ENCODE measurements around the gene MAP4K4. TPM values are rescaled to one million over a fixed set of nuclear protein-coding genes. Genes with fewer than 3 reads are reported as not detected.

MAP4K4 gene
- total RNA-seq, 4 donors from 2014 or later: 79.3 to 104 (median 95.0) TPM

GRCh38 chr2:101902169-101902568 lies 204.7 kb downstream of the MAP4K4 start:
- no peak for TF ChIP-seq CTCF (IDR thresholded peaks at IDR 0.05; ENCODE audit: low read depth)

GRCh38 chr2:101904916-101905315 lies 207.4 kb downstream of the MAP4K4 start:
- no peak for TF ChIP-seq CTCF (IDR thresholded peaks at IDR 0.05; ENCODE audit: low read depth)

GRCh38 chr2:101905746-101906336 lies 208.3 kb downstream of the MAP4K4 start:
- TF ChIP-seq CTCF (IDR thresholded peaks at IDR 0.05; ENCODE audit: low read depth): no peak

GRCh38 chr2:101909760-101910159 lies 212.3 kb downstream of the MAP4K4 start:
- TF ChIP-seq CTCF (IDR thresholded peaks at IDR 0.05; ENCODE audit: low read depth): no peak

- no peak for TF ChIP-seq CTCF (IDR thresholded peaks at IDR 0.05; ENCODE audit: low read depth)
These were observed 215.0 kb downstream of the MAP4K4 start for GRCh38 chr2:101912545-101912944.

GRCh38 chr2:101921319-101921952 lies 223.9 kb downstream of the MAP4K4 start:
- no peak for TF ChIP-seq CTCF (IDR thresholded peaks at IDR 0.05; ENCODE audit: low read depth)

GRCh38 chr2:101921953-101922325 lies 224.4 kb downstream of the MAP4K4 start:
- TF ChIP-seq CTCF (IDR thresholded peaks at IDR 0.05; ENCODE audit: low read depth): no peak

Data from subcutaneous adipose tissue (tissue), 4 donors.